UCSD-AML1 (cell line): ENCODE results near the gene LPO.

Experiments
- DNase-seq: peaks from one replicate; lab custom pipeline; 2025; ENCODE audit not compliant: unreplicated experiment; lab: John Stamatoyannopoulos, UW

LPO gene

GRCh38 chr17:58277107-58277801 is 38.9 kb downstream of the LPO start:
- no peak for DNase-seq

GRCh38 chr17:58277802-58278595 is 39.6 kb downstream of the LPO start:
- no peak for DNase-seq

GRCh38 chr17:58278661-58279015 is 40.3 kb downstream of the LPO start:
- no peak for DNase-seq

GRCh38 chr17:58279016-58279711 is 40.8 kb downstream of the LPO start:
- no peak for DNase-seq

- no peak for DNase-seq
Measured at GRCh38 chr17:58279736-58280479, 41.5 kb downstream of the LPO start.

- DNase-seq: no peak
Measured at GRCh38 chr17:58280480-58281217, 42.3 kb downstream of the LPO start, which contains the start of gene MPO. Gene MPO (minus strand): TSS chr17:58280935. CDS start chr17:58280758, 177 bp downstream.

- peak; percentile 53 for DNase-seq
Measured at GRCh38 chr17:58281511-58282011, 43.2 kb downstream of the LPO start.

- no peak for DNase-seq
Measured at GRCh38 chr17:58282442-58282841, 44.1 kb downstream of the LPO start.

GRCh38 chr17:58283674-58284612 is 45.6 kb downstream of the LPO start:
- no peak for DNase-seq

- DNase-seq: no peak
Measured at GRCh38 chr17:58284613-58285421, 46.4 kb downstream of the LPO start.

GRCh38 chr17:58285422-58285810 is 47.0 kb downstream of the LPO start:
- DNase-seq: no peak

- DNase-seq: no peak
Measured at GRCh38 chr17:58289869-58290268, 51.5 kb downstream of the LPO start.

- no peak for DNase-seq
Measured at GRCh38 chr17:58291246-58291645, 52.9 kb downstream of the LPO start.

- no peak for DNase-seq
Measured at GRCh38 chr17:58294034-58294433, 55.6 kb downstream of the LPO start.

GRCh38 chr17:58300336-58300735 is 62.0 kb downstream of the LPO start:
- DNase-seq: no peak

GRCh38 chr17:58301504-58302150 is 63.2 kb downstream of the LPO start:
- DNase-seq: no peak

- DNase-seq: no peak
Measured at GRCh38 chr17:58302171-58302918, 64.0 kb downstream of the LPO start.
